ENCODE data around the gene TDRD6.

The TDRD6 gene

GRCh38 chr6:46684771-46685170 lies 2.9 kb upstream of the TDRD6 start:
- no peak for DNase-seq

DNA sequence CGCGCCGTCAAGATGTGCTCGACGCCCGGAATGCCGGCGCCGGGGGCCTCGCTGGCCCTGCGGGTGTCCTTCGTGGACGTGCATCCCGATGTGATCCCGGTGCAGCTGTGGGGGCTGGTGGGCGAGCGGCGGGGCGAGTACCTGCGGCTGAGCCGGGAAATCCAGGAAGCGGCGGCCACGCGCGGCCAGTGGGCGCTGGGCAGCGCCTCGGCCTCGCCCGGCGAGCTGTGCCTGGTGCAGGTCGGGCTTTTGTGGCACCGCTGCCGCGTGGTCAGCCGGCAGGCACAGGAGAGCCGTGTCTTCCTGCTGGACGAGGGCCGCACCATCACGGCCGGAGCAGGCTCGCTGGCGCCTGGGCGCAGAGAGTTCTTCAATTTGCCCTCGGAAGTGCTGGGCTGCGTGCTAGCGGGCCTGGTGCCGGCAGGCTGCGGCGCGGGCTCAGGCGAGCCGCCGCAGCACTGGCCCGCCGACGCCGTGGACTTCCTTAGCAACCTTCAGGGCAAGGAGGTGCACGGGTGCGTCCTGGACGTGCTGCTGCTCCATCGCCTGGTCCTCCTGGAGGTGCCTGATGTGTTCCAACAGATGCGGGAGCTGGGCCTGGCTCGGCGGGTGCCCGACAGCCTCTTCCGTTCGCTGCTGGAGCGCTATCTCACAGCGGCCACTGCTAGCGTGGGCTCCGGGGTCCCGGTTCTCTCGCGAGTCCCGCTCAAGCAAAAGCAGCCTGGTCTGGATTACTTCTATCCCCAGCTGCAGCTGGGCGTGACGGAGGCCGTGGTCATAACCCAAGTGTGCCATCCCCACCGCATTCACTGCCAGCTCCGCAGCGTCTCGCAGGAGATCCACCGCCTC lies 656 bp downstream of the TDRD6 start:
- DNase-seq = no peak

DNA sequence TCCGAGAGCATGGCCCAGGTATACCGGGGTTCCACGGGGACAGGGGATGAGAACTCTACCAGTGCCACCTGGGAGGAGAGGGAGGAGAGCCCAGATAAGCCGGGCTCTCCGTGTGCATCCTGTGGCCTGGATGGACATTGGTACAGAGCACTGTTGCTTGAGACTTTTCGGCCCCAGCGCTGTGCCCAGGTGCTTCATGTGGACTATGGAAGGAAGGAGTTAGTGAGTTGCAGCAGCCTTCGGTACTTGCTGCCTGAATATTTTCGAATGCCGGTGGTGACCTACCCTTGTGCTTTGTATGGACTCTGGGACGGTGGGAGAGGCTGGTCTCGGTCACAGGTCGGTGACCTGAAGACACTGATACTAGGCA lies 1.3 kb downstream of the TDRD6 start:
- DNase-seq = no peak

- DNase-seq = no peak
Observed at GRCh38 chr6:46689657-46690056, 2.0 kb downstream of the TDRD6 start.

GRCh38 chr6:46690141-46690755 lies 2.6 kb downstream of the TDRD6 start:
- no peak for DNase-seq

DNA sequence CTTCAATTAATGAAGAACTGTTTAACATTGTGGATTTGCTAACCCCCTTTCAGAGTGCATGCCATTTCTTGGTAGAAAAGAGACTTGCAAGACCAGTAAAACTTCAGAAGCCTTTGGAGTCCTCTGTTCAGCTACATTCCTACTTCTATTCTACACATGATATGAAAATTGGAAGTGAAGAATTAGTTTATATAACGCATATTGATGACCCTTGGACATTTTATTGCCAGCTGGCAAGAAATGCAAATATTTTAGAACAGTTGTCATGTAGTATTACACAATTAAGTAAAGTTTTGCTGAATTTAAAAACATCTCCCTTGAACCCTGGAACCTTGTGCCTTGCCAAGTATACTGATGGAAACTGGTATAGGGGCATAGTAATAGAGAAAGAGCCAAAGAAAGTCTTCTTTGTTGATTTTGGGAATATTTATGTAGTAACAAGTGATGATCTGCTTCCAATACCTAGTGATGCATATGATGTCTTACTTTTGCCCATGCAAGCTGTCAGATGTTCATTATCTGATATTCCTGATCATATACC lies 3.3 kb downstream of the TDRD6 start:
- no peak for DNase-seq

DNA sequence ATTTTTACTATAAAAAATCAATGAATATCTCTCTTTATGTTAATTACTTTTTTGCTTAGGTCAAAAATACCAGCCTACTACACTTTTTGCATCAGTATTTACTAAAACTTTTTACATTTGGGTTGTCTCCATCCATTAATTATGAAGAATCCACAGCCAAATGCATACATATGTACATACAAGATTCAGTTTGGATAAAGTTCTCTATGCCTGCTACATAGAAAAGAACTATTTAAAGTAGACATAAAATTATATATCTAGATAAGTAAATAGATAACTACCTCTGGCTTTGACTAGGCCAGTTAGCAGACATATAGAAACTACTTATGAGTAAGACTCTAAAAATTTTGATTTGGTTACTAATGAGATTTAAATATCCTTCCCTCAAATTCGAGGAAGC lies 12.3 kb downstream of the TDRD6 start:
- no peak for DNase-seq

GRCh38 chr6:46704562-46704961 lies 16.9 kb downstream of the TDRD6 start:
- no peak for DNase-seq

DNA sequence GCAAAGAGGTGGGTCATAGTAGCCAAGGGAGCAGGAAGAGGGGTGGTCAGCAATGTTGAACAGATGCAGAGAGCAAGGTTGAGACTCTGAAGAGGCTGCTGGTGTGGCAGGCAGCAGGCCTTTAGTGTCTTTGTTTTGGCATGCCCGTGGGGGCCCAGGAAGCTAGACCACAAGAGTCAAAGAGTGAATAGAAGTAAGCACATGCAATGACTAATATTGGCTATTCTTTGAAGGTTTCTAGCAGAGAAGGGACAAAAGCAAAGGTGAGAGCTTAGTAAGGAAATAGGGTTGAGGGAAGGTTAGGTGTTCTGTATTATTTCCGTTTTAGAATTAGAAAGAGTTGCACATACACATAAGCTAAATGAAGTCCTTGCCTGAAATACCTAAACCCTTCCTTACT lies 18.8 kb downstream of the TDRD6 start:
- DNase-seq = no peak

DNA sequence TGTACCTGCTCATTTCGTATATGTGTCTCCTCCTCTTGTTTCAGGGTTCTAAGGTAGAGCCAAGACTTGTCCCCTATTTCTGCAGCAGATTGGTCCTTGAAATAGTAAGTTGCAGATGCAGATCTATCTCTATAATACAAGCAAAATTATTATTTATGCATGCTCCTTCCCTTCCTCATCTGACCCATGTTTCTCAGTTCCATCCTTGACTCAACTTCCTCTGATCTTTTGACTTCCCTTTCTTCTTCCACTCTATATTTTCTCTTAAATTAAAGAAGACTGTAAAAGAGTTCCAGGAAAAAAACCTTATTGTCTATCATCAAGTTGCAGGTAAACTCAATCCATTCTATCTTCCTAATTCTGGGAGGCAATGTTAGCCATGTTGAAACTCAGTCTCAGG lies 23.8 kb downstream of the TDRD6 start:
- no peak for DNase-seq

GRCh38 chr6:46715141-46715540 lies 27.5 kb downstream of the TDRD6 start:
- DNase-seq = no peak

DNA sequence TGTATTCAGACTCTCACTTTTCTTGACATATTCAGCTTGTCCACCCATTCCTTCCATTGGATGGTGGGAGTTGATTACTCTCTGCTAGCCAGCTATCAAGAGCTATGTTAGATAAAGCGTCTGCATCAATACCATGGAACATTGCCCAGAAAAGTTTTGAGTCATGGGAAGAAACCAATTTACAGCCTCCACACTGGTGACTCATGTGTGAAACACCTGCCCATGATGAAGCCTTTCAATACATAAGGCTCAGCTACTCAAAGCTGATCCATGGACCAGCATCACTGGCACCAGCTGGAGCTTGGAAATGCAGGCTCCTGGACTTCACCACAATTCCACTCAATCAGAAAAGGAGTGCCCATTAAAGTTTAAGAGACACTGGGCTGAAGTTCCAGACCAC lies 31.4 kb downstream of the TDRD6 start:
- DNase-seq = no peak

GRCh38 chr6:46720401-46720800 lies 32.7 kb downstream of the TDRD6 start:
- DNase-seq = no peak

- DNase-seq = no peak
Observed at GRCh38 chr6:46729787-46730326, 42.2 kb downstream of the TDRD6 start.

- DNase-seq = no peak
Observed at GRCh38 chr6:46730921-46731461, 43.3 kb downstream of the TDRD6 start.

DNA sequence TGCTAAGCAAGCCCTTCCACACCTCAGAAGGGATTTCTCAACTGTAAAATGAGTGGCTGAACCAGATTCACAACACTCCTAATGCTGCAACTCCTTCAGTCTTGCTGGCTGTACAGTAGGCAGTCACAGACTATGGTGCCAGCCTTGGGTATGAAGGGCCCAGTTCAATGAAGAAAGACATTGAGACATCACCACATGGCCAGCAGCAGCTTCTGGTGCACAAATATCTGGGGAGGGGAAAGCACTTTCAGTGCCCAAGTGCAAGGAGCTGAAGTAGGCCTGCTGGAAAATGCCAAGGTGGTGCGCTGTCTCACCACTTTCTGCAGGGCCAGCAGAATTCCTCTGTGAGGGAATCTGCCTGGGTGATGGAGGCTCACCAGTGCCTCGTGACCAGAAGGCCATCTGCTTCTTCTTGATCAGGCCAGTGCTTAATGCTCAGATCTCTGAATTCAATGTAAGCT lies 45.7 kb downstream of the TDRD6 start:
- DNase-seq = no peak

DNA sequence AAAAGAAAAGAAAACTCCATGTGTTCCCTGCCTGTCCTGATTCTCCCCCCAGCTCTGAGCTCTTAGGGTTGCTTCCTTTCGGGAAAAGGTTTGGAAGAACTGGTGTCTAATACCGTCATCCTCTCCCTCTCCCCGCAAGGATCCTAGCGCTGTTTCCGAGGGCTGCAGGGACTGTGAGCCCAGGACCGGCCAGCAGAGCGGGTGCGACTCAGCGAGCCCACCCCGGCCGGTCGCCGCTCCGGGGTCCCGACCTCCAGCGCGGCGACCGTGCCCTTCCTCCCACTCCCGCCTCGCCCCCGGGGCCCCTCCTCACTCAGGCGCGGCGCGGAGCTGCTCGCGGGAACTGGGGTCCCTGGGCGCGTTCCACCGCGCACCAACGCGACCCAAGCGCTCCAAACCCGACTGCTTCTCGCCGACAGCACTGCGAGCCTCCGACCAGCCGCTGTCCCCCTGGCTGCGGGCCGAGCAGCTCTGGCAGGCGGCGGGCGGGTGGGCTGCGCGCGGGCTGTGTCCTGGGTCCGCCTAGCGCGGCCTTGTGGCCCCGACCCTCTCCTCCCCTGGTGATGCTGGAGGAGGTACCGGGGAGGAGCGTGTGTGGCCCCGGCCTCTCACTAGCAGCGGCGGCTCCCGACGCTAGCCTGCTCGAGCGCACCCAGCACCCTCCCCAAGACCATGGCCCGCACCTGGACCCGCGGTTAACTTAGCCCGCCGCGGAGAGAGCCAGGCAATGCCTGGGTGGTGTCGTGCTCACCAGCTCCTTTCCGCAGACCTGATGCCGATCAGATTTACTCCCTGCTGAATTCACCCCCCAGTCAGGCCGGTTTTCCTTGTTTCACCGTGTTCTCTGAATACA lies 47.4 kb downstream of the TDRD6 start, which contains the start of gene PLA2G7:
PLA2G7 (minus strand) TSS at position 509 of the 853 bp plus-strand sequence. CDS start 12,484 bp downstream, outside the sequence.
- no peak for DNase-seq

DNA sequence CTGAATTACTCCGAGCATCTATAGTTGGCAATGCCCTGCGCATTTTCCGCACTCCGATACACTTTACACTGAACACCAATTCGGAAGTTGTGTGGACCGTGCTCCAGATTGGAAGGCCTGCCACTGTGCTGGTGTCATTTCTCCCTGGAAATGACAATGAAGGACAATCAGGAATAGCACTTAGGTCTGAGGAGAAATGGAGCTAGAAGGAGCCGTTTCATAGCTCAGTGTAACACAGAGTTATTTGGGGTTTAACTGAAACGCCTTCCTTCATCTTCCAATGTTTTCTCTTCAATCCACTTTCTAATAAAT lies 48.0 kb downstream of the TDRD6 start:
- DNase-seq = no peak

DNA sequence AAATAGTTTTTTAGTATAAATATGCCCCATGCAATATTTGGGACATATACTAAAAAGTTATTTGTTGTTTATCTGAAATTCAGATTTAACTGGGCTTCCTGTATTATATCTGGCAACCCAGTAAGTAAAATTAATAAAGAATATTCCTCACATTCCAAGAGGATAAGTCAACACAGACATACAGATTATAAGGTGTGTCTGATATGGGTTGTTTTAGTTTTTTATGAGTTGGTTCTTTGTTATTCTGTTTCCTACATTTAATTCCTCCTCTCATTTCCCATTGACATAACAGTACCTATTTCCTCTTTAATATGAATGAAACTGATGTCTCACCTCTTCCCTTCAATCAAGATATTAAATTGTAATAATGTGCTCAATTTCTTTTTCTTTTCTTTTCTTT lies 49.2 kb downstream of the TDRD6 start:
- DNase-seq = no peak

GRCh38 chr6:46741482-46741881 lies 53.8 kb downstream of the TDRD6 start:
- no peak for DNase-seq

GRCh38 chr6:46741910-46742309 lies 54.2 kb downstream of the TDRD6 start:
- DNase-seq = no peak

- DNase-seq = no peak
Observed at GRCh38 chr6:46743425-46744158, 55.9 kb downstream of the TDRD6 start.

All from activated CD4-positive, alpha-beta T cell treated with anti-CD3 and anti-CD28 coated beads, Interleukin-2, amount 50 U/mL, for 4 hours (primary cell).